Activated CD4-positive, alpha-beta memory T cell treated with anti-CD3 and anti-CD28 coated beads for 36 hours (primary cell): Measurements from ENCODE around the gene GPR176. TPM values are rescaled to one million over a fixed set of nuclear protein-coding genes. Genes with fewer than 3 reads are reported as not detected.

ENCODE experiments used
- CTCF ChIA-PET: fragments of 350-600 bp; sonication (Branson Sonifier 250); formaldehyde crosslinking; loops from one replicate; lab custom pipeline; 2021; ENCODE audit warnings: antibody characterized with exemption, inconsistent platforms; lab: Charles Lee
- POLR2A ChIA-PET: fragments of 350-600 bp; sonication (Branson Sonifier 250); formaldehyde crosslinking; loops from one replicate; lab custom pipeline; 2021; ENCODE audit warnings: antibody characterized with exemption; lab: Charles Lee
- DNase-seq: peaks from one replicate; pipeline ENCODE4 v3.0.0-alpha.2; 2020
- H3K27ac Mint-ChIP-seq: one replicate; pipeline ENCODE4 v1.8.0; 2021; ENCODE audit warnings: mixed read lengths
- H3K27me3 Mint-ChIP-seq: one replicate; pipeline ENCODE4 v1.8.0; 2021; ENCODE audit warnings: mixed read lengths
- H3K36me3 Mint-ChIP-seq: one replicate; pipeline ENCODE4 v1.8.0; 2021; ENCODE audit warnings: mixed read lengths
- H3K4me1 Mint-ChIP-seq: one replicate; pipeline ENCODE4 v1.8.0; 2021; ENCODE audit warnings: low read depth, mixed read lengths
- H3K4me3 Mint-ChIP-seq: one replicate; pipeline ENCODE4 v1.8.0; 2021; ENCODE audit warnings: mild to moderate bottlenecking, mixed read lengths
- H3K9me3 Mint-ChIP-seq: one replicate; pipeline ENCODE4 v1.8.0; 2021; ENCODE audit warnings: mixed read lengths
- intact Hi-C: fragments of 100-400 bp; cut with micrococcal nuclease; formaldehyde crosslinking; loops from one replicate; pipeline ENCODE4 v1.15.1; 2023
- total RNA-seq, 2 experiments: library from RNA; stranded (reverse); gene quantifications; one replicate each; pipeline ENCODE4 v1.2.3, GENCODE V29; 2021

The GPR176 gene, protein sequence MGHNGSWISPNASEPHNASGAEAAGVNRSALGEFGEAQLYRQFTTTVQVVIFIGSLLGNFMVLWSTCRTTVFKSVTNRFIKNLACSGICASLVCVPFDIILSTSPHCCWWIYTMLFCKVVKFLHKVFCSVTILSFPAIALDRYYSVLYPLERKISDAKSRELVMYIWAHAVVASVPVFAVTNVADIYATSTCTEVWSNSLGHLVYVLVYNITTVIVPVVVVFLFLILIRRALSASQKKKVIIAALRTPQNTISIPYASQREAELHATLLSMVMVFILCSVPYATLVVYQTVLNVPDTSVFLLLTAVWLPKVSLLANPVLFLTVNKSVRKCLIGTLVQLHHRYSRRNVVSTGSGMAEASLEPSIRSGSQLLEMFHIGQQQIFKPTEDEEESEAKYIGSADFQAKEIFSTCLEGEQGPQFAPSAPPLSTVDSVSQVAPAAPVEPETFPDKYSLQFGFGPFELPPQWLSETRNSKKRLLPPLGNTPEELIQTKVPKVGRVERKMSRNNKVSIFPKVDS
- under 1 TPM; 0.21 to 0.27 TPM for total RNA-seq

DNA sequence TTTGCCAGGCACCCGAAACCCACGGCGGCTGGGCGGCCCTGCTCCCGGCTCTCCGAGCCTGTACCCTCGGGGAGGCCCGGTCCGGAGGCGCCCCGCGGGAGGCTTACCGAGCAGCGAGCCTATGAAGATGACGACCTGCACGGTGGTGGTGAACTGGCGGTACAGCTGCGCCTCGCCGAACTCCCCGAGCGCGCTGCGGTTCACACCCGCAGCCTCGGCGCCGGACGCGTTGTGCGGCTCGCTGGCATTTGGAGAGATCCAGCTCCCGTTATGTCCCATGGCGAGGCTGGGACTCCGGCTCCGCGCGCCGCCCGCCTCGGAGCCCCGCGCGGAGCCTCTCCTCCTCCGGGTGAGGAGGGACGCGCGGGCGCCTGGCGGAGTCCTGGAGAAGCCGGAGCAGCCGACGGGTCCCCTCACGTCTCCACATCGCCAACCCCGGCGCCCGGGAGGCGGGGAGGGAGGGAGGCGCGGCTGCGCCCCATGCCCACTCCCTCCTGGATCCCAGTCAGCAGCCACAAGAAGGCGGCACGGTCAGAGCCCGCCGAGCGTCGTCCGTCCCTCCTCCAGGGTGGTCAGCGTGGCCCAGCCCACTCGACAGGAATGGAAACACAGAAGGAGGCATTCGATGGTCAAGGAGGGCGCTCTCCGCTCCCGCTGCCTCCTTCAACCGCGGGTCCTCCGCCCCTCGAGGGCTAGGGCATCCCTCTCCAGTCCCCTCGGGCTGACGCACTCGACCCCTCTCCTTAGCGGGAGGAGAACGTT is at the start of gene GPR176:
TSS of gene GPR176 (minus strand) at position 519 of the 762 bp plus-strand sequence. CDS start at position 279, 240 bp downstream.
- POLR2A ChIA-PET = no interaction called here
- DNase-seq = peak; percentile 40
- peaks cover 10% of the 10 kb centered on the region for H3K4me1 Mint-ChIP-seq
- intact Hi-C loops = loop anchor here (2.0 to 5.0 kb wide), 2 partner anchors 241 to 293 kb away; partner anchors contain the start of gene BUB1B
- peaks cover 20% of the 10 kb centered on the region for H3K27me3 Mint-ChIP-seq
- peak within 1 kb of the TSS; percentile 81 for H3K4me3 Mint-ChIP-seq
- H3K36me3 Mint-ChIP-seq = no peaks in the 10 kb centered on the region
- H3K9me3 Mint-ChIP-seq = no peaks in the 10 kb centered on the region
- H3K27ac Mint-ChIP-seq = peak within 1 kb of the TSS; percentile 56
- CTCF ChIA-PET = interaction anchor here (0.8 to 1.2 kb wide), 3 partner anchors 13 to 163 kb away, joined by 3 to 5 read pairs (median 3); no protein-coding TSS in a partner anchor

DNA sequence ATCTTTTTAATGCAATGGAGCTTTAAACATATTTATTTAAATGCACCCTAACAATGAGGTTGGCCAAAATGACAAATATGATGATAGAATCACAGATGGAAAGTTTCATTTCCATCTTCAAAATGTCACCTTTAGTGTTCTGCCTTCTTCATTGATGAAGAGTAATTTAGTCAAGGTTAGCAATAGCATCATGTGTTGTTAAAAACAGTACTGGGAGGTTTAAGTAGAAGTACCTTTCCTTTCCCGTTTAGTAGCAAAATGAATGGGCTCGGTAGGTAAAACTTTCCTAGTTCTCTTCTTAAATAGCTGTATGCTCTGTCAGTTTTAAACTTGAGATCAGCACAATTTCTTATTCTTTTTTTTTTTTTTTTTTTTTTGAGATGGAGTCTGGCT is 48.9 kb upstream of the GPR176 start:
- CTCF ChIA-PET = interaction anchor here (0.8 kb wide), 1 partner anchor 183 kb away, joined by 3 read pairs; no protein-coding TSS in a partner anchor
- DNase-seq = no peak
- Mint-ChIP-seq H3K27ac (no peak overlapping the region), H3K4me3 (no peak overlapping the region), H3K9me3 (no peaks in the 10 kb centered on the region), H3K4me1 (peaks cover 28% of the 10 kb centered on the region), H3K27me3 (no peaks in the 10 kb centered on the region), H3K36me3 (peaks cover 38% of the 10 kb centered on the region)
- POLR2A ChIA-PET = interaction anchor here (0.8 kb wide), 1 partner anchor 10 kb away, joined by 6 read pairs; no protein-coding TSS in a partner anchor
- intact Hi-C loops = no loop called here

DNA sequence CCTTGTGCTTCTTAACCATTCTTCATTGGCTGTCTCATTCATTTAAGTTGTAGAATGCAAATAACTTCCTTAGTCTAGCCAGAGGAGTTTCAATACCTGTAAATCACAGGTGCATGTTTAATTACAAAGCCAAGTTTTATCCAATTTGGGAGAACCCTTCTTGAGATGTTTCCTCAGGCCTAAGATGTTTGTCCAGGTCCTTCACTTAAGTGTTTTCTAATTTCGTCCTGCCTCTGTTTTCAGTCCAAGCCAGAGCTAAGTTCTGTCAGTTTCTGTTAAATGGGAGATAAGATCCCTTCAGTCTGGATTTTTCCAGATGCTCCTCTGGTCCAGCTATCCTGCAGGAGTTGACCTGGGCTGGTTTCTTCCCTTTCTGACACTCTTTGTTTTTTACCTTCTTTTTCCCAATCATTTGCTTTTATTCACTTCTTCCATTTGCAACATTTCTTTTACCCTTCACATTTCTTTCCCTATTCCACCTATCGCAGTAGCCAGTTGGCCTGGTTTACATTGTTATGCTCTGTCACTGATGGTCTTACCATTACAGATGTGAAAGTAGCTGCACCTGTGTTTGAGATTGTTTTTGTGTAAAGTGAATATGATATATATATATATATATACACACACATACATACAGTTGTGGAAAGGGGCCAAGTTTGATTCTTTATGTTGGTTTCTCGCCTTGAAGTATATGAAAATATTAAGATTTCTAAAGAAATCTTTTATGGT is 48.4 kb upstream of the GPR176 start:
- no peak overlapping the region for H3K27ac Mint-ChIP-seq

DNA sequence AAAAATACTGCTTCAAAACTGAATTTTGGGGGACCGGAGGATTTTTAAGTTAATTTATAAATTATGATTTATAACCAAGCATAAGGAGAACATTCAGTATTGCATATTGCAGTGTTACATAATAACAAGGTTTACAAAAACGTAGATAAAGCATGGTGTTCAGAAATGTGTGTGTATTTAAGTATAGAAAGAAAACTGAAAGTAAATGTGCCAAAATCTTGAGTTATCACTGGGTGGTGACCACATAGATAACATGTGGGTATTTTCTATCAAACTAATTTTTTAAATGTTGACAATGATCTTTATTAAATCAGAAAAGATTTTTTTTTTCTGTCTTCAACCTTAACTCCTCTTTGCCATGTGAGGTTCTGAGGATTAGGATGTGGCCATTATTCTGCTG is 46.5 kb upstream of the GPR176 start:
- Mint-ChIP-seq H3K36me3 (peaks cover 44% of the 10 kb centered on the region), H3K4me3 (no peak overlapping the region), H3K27me3 (no peaks in the 10 kb centered on the region), H3K9me3 (no peaks in the 10 kb centered on the region), H3K4me1 (peaks cover 28% of the 10 kb centered on the region), H3K27ac (no peak overlapping the region)
- no peak for DNase-seq
- CTCF ChIA-PET = interaction anchor here (0.8 kb wide), 1 partner anchor 18 kb away, joined by 4 read pairs; no protein-coding TSS in a partner anchor
- intact Hi-C loops = no loop called here
- POLR2A ChIA-PET = no interaction called here

More for the DNA sequence above, 48.4 kb upstream of the GPR176 start:
- H3K36me3 Mint-ChIP-seq = peaks cover 39% of the 10 kb centered on the region
- no peak overlapping the region for H3K4me3 Mint-ChIP-seq
- ChIA-PET POLR2A (interaction anchor here (0.8 kb wide), 1 partner anchor 10 kb away, joined by 6 read pairs; no protein-coding TSS in a partner anchor), CTCF (interaction anchor here (0.8 kb wide), 1 partner anchor 183 kb away, joined by 3 read pairs; no protein-coding TSS in a partner anchor)
- intact Hi-C loops = no loop called here
- H3K4me1 Mint-ChIP-seq = peaks cover 28% of the 10 kb centered on the region
- no peak for DNase-seq
- H3K27me3 Mint-ChIP-seq = no peaks in the 10 kb centered on the region
- no peaks in the 10 kb centered on the region for H3K9me3 Mint-ChIP-seq

DNA sequence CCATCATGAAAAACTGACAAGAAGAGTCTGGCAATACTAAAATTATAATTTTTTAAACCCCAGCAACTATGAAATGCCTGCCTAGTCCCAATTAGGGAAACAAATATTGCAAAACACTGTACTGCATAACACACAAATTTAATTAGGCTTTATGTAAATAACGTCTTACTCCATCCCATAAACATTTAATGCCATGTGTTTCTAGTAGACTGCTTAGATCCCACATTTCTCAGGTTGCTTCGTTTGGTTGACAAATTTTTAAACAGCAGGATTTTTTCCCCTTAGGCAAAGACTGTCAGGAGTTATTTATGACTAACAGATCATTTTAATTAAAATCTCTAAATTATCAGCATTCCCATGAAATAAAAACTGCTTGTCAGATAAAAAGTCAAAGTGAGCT is 43.7 kb upstream of the GPR176 start:
- Mint-ChIP-seq H3K27me3 (no peaks in the 10 kb centered on the region), H3K9me3 (no peaks in the 10 kb centered on the region), H3K36me3 (peaks cover 37% of the 10 kb centered on the region), H3K4me3 (no peak overlapping the region), H3K4me1 (peaks cover 16% of the 10 kb centered on the region), H3K27ac (no peak overlapping the region)
- no peak for DNase-seq
- ChIA-PET POLR2A (no interaction called here), CTCF (no interaction called here)
- intact Hi-C loops = no loop called here

DNA sequence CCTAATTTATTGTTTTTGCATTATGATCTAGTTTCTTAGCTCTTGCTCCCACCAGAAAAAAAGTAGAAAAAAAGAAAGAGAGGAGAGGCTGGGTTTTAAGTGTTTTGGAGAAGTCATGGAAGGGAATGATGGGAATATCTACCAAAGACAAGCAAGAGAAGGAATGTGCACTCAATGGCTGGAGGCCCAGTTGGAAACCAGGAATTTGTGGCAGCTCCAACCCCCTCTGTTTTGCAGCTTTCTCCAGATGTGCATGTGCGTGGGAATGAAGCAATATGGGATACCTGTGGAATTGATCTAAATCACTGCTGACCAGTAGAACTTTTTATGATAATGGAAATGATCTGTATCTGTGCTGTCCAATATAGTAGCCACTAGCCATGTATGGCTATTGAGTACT is 41.0 kb upstream of the GPR176 start:
- no peaks in the 10 kb centered on the region for H3K9me3 Mint-ChIP-seq
- ChIA-PET CTCF (no interaction called here), POLR2A (no interaction called here)
- H3K4me1 Mint-ChIP-seq = no peaks in the 10 kb centered on the region
- no peak overlapping the region for H3K27ac Mint-ChIP-seq
- H3K36me3 Mint-ChIP-seq = peaks cover 27% of the 10 kb centered on the region
- H3K4me3 Mint-ChIP-seq = no peak overlapping the region
- no peak for DNase-seq
- intact Hi-C loops = no loop called here
- H3K27me3 Mint-ChIP-seq = no peaks in the 10 kb centered on the region

DNA sequence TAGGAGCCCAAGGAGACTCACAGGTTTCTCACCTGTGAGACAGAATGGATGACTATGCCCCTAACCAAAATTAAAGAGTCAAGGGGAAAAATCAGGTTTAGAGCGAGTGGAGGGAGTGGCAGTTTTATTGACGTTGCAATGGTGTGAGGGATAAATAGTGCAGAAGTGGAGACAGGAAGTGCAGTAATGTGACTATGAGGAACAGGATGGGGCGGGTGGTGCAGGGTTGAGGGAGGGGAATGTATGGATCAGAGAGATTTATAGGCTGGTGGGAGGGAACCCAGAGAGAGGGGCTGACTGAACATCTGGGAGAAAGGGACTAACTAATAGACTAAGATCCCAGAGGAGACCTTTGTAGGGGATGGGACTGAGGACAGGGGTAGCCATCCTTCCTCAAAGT is 40.3 kb upstream of the GPR176 start:
- H3K27me3 Mint-ChIP-seq = no peaks in the 10 kb centered on the region
- no peak for DNase-seq
- ChIA-PET POLR2A (no interaction called here), CTCF (no interaction called here)
- intact Hi-C loops = no loop called here
- H3K4me3 Mint-ChIP-seq = no peak overlapping the region
- H3K36me3 Mint-ChIP-seq = peaks cover 25% of the 10 kb centered on the region
- no peaks in the 10 kb centered on the region for H3K4me1 Mint-ChIP-seq
- H3K27ac Mint-ChIP-seq = no peak overlapping the region
- H3K9me3 Mint-ChIP-seq = no peaks in the 10 kb centered on the region

DNA sequence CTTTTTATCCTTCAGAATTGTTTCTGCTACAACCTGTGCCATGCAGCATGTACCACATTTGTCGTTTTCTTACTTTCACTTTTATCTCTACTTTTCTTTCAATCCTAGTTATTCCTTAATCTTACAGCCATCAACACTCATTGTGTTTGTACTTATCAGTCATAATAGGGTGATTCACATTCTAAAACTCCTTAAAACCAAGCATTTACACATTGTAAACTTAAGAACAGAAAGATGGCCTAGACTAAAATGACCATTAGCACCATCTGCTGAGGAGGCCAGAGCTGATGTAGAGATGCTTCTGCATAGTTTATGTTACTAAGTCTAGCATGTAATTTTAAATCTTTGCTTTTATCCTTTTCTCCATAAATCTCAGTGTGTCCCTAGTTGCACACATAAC is 39.3 kb upstream of the GPR176 start:
- POLR2A ChIA-PET = interaction anchor here (1.3 kb wide), 1 partner anchor 9 kb away, joined by 6 read pairs; no protein-coding TSS in a partner anchor

DNA sequence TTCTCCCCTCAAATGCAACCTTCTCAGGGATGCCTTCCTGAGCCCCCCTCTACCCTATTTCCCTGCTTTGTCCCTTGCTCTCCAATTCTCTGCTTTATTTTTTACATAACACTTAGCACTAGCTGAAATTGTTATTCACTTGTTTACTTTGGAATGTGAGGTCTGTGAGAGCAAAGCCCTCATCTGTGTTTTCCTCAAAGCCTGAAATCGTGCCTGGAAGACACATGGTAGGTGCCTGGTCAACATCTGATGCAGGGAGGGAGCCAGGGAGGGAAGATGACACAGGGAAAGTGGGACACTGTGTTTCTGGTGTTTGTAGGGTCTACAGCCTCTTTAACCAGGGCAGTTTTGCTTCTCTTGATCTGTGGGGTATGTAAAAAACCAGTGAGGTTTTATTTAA is 37.4 kb upstream of the GPR176 start:
- CTCF ChIA-PET = no interaction called here
- Mint-ChIP-seq H3K4me1 (no peaks in the 10 kb centered on the region), H3K36me3 (peaks cover 30% of the 10 kb centered on the region), H3K4me3 (no peak overlapping the region), H3K27ac (no peak overlapping the region), H3K9me3 (no peaks in the 10 kb centered on the region), H3K27me3 (no peaks in the 10 kb centered on the region)
- POLR2A ChIA-PET = no interaction called here
- intact Hi-C loops = no loop called here
- DNase-seq = no peak

More for the DNA sequence above, 39.3 kb upstream of the GPR176 start:
- Mint-ChIP-seq H3K27me3 (no peaks in the 10 kb centered on the region), H3K4me1 (no peaks in the 10 kb centered on the region), H3K27ac (no peak overlapping the region), H3K9me3 (no peaks in the 10 kb centered on the region), H3K4me3 (no peak overlapping the region), H3K36me3 (peaks cover 26% of the 10 kb centered on the region)
- intact Hi-C loops = no loop called here
- DNase-seq = no peak
- CTCF ChIA-PET = no interaction called here

DNA sequence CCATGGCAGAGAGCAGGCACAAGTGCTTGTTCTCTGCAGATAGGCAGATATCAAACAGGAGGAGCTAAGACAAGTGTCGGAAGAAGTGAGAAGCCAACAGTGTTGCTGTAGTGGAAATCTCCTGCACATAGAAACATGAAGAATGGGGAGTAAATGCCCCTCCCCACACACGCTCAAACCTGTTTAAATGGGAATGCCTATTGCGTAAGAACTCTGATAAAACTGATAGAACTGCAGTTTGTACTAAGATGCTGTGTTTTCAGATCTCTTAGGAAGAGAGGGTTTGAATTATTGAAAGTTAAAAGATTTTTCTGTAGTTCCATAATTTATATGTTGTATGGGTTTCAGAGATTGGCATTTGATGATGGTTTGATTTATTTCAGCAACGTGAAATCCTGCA is 33.5 kb upstream of the GPR176 start:
- H3K27me3 Mint-ChIP-seq = no peaks in the 10 kb centered on the region
- H3K9me3 Mint-ChIP-seq = no peaks in the 10 kb centered on the region
- CTCF ChIA-PET = no interaction called here
- DNase-seq = no peak
- H3K27ac Mint-ChIP-seq = no peak overlapping the region
- H3K4me3 Mint-ChIP-seq = no peak overlapping the region
- H3K36me3 Mint-ChIP-seq = peaks cover 34% of the 10 kb centered on the region
- POLR2A ChIA-PET = no interaction called here
- H3K4me1 Mint-ChIP-seq = no peaks in the 10 kb centered on the region
- intact Hi-C loops = no loop called here

DNA sequence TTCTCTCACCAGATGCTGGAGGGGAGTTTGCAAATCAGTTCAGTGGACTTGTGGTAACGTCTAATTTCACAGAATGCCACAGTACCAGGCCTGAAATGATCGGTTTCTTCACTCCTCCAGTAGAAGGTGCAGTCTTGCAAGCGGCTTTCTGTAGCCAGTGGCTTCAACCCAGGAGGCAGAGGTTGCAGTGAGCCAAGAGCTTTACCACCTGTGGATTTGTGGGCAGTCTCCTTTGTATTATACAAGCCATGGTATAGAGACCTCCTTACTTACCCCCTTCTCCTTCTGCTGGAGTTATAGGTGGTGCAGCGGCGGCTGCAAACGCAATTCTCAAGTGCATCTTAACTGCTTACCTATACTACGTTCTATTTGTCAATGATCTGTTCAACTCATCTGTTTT is 31.5 kb upstream of the GPR176 start:
- H3K27me3 Mint-ChIP-seq = no peaks in the 10 kb centered on the region
- intact Hi-C loops = no loop called here
- no peaks in the 10 kb centered on the region for H3K9me3 Mint-ChIP-seq
- H3K4me3 Mint-ChIP-seq = no peak overlapping the region
- peaks cover 27% of the 10 kb centered on the region for H3K36me3 Mint-ChIP-seq
- no peaks in the 10 kb centered on the region for H3K4me1 Mint-ChIP-seq
- no peak for DNase-seq
- CTCF ChIA-PET = no interaction called here
- no peak overlapping the region for H3K27ac Mint-ChIP-seq
- POLR2A ChIA-PET = interaction anchor here (0.5 kb wide), 1 partner anchor 801 kb away, joined by 4 read pairs; no protein-coding TSS in a partner anchor
